ENCODE results near the gene MED27.
"Not testable (repeated sequence)": the region's sequence is repeated elsewhere in the genome, so short reads cannot be mapped to it uniquely, and the experiment has no call there.

DNA sequence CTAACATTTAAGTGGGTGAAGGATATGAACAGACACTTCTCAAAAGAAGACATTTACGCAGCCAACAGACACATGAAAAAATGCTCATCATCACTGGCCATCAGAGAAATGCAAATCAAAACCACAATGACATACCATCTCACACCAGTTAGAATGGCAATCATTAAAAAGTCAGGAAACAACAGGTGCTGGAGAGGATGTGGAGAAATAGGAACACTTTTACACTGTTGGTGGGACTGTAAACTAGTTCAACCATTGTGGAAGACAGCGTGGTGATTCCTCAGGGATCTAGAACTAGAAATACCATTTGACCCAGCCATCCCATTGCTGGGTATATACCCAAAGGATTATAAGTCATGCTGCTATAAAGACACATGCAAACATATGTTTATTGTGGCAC is 69.5 kb downstream of the MED27 start:
- TF ChIP-seq, protein P1, sequence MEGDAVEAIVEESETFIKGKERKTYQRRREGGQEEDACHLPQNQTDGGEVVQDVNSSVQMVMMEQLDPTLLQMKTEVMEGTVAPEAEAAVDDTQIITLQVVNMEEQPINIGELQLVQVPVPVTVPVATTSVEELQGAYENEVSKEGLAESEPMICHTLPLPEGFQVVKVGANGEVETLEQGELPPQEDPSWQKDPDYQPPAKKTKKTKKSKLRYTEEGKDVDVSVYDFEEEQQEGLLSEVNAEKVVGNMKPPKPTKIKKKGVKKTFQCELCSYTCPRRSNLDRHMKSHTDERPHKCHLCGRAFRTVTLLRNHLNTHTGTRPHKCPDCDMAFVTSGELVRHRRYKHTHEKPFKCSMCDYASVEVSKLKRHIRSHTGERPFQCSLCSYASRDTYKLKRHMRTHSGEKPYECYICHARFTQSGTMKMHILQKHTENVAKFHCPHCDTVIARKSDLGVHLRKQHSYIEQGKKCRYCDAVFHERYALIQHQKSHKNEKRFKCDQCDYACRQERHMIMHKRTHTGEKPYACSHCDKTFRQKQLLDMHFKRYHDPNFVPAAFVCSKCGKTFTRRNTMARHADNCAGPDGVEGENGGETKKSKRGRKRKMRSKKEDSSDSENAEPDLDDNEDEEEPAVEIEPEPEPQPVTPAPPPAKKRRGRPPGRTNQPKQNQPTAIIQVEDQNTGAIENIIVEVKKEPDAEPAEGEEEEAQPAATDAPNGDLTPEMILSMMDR (conservative IDR thresholded peaks at IDR 0.05; ENCODE audit: low read length), result not testable (repeated sequence)
- TF ChIP-seq EZH2phosphoT487 (IDR thresholded peaks at IDR 0.05; ENCODE audit: borderline replicate concordance), result not testable (repeated sequence)
